ENCODE results near the gene HHIP. TPM values are rescaled to one million over a fixed set of nuclear protein-coding genes. Genes with fewer than 3 reads are reported as not detected.
A peak's percentile ranks its signal among the peaks of the same experiment; 100 is the strongest.

The HHIP gene
- total RNA-seq, 4 donors from 2014 or later, result 0.60 to 5.3 (median 2.6) TPM

DNA sequence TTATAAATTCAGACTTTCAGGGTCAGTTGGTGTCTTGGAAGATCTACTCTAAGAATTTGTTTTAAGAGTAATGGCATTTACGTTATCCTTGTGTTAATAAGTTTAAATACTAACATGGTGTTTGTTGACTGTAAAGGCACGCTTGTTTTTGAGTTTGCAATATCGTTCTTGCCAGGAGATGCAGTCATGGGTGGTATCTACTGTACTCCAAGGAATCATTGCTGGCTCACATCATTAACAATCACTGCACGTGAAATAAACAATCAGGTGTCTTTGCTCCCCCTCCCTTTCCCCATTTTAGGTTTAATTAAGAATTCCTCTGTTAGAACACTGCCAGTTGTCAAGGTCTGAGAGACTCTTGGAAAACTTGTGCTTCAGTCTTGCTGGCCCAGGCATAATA, 1.6 kb downstream of the HHIP start:
- Histone ChIP-seq H3K9me3 (no peaks in the 10 kb centered on the region), H3K4me3 (peak overlapping the region in 3 of 4 donors; percentile 50 to 64 (median 56)), H3K36me3 (no peaks in the 10 kb centered on the region), H3K27me3 (peaks cover 0 to 6% of the 10 kb centered on the region in 2 donors), H3K27ac (no peak overlapping the region), H3K4me1 (peaks cover 0 to 30% (median 5%) of the 10 kb centered on the region in 4 donors)
- TF ChIP-seq EP300 (IDR thresholded peaks at IDR 0.05) (no peak), CTCF (IDR thresholded peaks at IDR 0.05) (no peak), POLR2A (IDR thresholded peaks at IDR 0.05) (no peak)
- no peak for DNase-seq (ENCODE audit: low spot score in 2 of 2)
- WGBS, 2 donors, result 27 to 39% methylated on average over 4 of the region's 4 CpGs

- 41 to 45% methylated on average over 2 of the region's 2 CpGs for WGBS, 2 donors
- TF ChIP-seq CTCF (IDR thresholded peaks at IDR 0.05), result no peak
- TF ChIP-seq EP300 (IDR thresholded peaks at IDR 0.05), result no peak
- no peak for TF ChIP-seq POLR2A (IDR thresholded peaks at IDR 0.05)
- Histone ChIP-seq H3K27ac (no peak overlapping the region), H3K4me3 (no peak overlapping the region), H3K27me3 (peaks cover 0 to 6% of the 10 kb centered on the region in 2 donors), H3K4me1 (peaks cover 0 to 30% (median 5%) of the 10 kb centered on the region in 4 donors), H3K36me3 (no peaks in the 10 kb centered on the region), H3K9me3 (no peaks in the 10 kb centered on the region)
- no peak for DNase-seq (ENCODE audit: low spot score in 2 of 2)
Measured at GRCh38 chr4:144648042-144648441, 2.1 kb downstream of the HHIP start.

- Histone ChIP-seq H3K36me3 (no peaks in the 10 kb centered on the region), H3K27ac (no peak overlapping the region), H3K27me3 (peaks cover 0 to 6% of the 10 kb centered on the region in 2 donors), H3K4me3 (no peak overlapping the region), H3K4me1 (peaks cover 0 to 30% (median 5%) of the 10 kb centered on the region in 4 donors), H3K9me3 (no peaks in the 10 kb centered on the region)
- TF ChIP-seq CTCF (IDR thresholded peaks at IDR 0.05), result no peak
- TF ChIP-seq POLR2A (IDR thresholded peaks at IDR 0.05), result no peak
- no peak for TF ChIP-seq EP300 (IDR thresholded peaks at IDR 0.05)
- DNase-seq (ENCODE audit: low spot score in 2 of 2), result no peak
- 83 to 85% methylated on average over 1 of the region's 1 CpG for WGBS, 2 donors
Measured at GRCh38 chr4:144649646-144650045, 3.7 kb downstream of the HHIP start.

DNA sequence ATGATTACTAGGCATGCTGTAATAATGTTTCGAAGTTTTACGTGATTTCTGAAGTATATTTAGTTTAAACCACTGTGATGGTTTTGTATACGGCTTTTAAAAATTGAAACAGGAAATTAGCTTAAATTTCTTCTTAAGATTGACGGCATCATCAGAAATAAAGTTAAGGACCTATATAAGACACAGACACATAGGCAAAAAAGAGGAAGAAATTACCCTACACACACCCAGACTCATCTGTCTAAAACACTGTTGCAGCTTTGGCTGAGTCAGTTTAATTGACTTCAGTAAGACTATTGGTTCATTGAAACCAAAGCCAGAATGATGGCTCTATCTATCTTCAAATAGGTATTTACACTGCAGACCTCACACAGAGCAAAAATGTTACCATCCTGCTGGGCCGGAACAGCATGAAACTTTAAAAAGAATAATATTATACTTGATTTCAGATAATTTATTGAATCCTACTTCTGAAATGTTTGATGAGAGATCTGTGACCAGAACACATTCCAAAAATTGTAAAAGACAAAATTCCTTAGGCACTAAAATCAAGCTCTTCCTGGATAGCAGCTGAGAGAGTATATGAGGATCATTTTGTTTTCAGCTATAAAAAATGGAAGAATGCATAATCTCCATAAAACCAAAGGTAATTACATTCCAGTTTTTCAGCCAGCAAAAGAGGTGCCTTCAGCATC, 4.5 kb downstream of the HHIP start:
- no peak for TF ChIP-seq EP300 (IDR thresholded peaks at IDR 0.05)
- no peak for TF ChIP-seq CTCF (IDR thresholded peaks at IDR 0.05)
- TF ChIP-seq POLR2A (IDR thresholded peaks at IDR 0.05), result no peak
- no peak overlapping the region for H3K27ac ChIP-seq
- no peaks in the 10 kb centered on the region for H3K9me3 ChIP-seq
- no peak overlapping the region for H3K4me3 ChIP-seq
- H3K27me3 ChIP-seq, result peaks cover 0 to 6% of the 10 kb centered on the region in 2 donors
- WGBS, 2 donors, result 85 to 89% methylated on average over 5 of the region's 5 CpGs
- H3K4me1 ChIP-seq, result peaks cover 0 to 27% (median 5%) of the 10 kb centered on the region in 4 donors
- H3K36me3 ChIP-seq, result no peaks in the 10 kb centered on the region
- no peak for DNase-seq (ENCODE audit: low spot score in 2 of 2)

- Histone ChIP-seq H3K4me3 (no peak overlapping the region), H3K27ac (no peak overlapping the region), H3K36me3 (no peaks in the 10 kb centered on the region), H3K9me3 (no peaks in the 10 kb centered on the region), H3K4me1 (no peaks in the 10 kb centered on the region), H3K27me3 (no peaks in the 10 kb centered on the region)
- WGBS, 2 donors, result 87 to 92% methylated on average over 4 of the region's 4 CpGs
- TF ChIP-seq CTCF (IDR thresholded peaks at IDR 0.05), result no peak
- DNase-seq (ENCODE audit: low spot score in 2 of 2), result no peak
Measured at GRCh38 chr4:144653781-144654545, 8.0 kb downstream of the HHIP start.
